K562 (cell line): ENCODE measurements around the gene OR52I1. TPM values are rescaled to one million over a fixed set of nuclear protein-coding genes. Genes with fewer than 3 reads are reported as not detected.

Experiments used
- ATAC-seq: fragments of 200-7000 bp; cut with Tn5 transposase; 3 replicates; pipeline ENCODE4 v1.9.1; 2020; ENCODE audit warnings: moderate library complexity
- BruUV-seq: library from RNA; stranded (reverse); fragments of 400-500 nt; replicated peaks from 2 replicates; lab custom pipeline; 2021; lab: Mats Ljungman, UMichigan
- CTCF ChIA-PET: fragments of 300-600 bp; formaldehyde crosslinking; extraction: SDS; loops from one replicate; lab custom pipeline; 2021; ENCODE audit warnings: low intra/inter-chr PET ratio; lab: Yijun Ruan, JAX
- POLR2A ChIA-PET: fragments of 300-600, 350-650 bp; sonication (Branson Sonifier 250); formaldehyde crosslinking; extraction: SDS; loops from one replicate; lab custom pipeline; 2021; ENCODE audit warnings: antibody characterized with exemption, inconsistent platforms; lab: Yijun Ruan, JAX
- DNase-seq, 4 experiments: peaks; one replicate each; pipeline versions ENCODE4 v3.0.0 to v3.0.0-alpha.2; 2011 to 2018; ENCODE audit warnings: low spot score in 3 of 4, mixed read lengths in 3 of 4; ENCODE audit errors: extremely low read depth in 1 of 4
- FAIRE-seq: peaks from 2 replicates; lab custom pipeline; 2011; peaks lifted over from hg19 to GRCh38; lab: Jason Lieb, UNC
- H2AFZ ChIP-seq: 2 replicates; pipeline ENCODE4 v1.6.0; 2011; ENCODE audit warnings: low read depth, low read length, control low read depth, inconsistent platforms
- H3K27ac ChIP-seq: fragments of 200-600 bp; 3 replicates; pipeline ENCODE4 v1.8.0; 2011; ENCODE audit warnings: low read depth, mild to moderate bottlenecking, control low read depth, inconsistent platforms, low read length, moderate library complexity, mixed read lengths; ENCODE audit errors: extremely low read depth
- H3K27me3 ChIP-seq, 2 experiments: fragments of 300-600 bp in 1 of 2; 2 replicates in 1 of 2; 3 replicates in 1 of 2; pipeline versions ENCODE4 v1.6.0 to v1.8.0; 2011; ENCODE audit warnings: inconsistent platforms in 2 of 2, low read length in 2 of 2, mild to moderate bottlenecking in 1 of 2, mixed read lengths in 1 of 2, moderate library complexity in 1 of 2; ENCODE audit not compliant: control insufficient read depth in 2 of 2, insufficient read depth in 2 of 2
- H3K36me3 ChIP-seq: fragments of 300-600 bp; 3 replicates; pipeline ENCODE4 v1.8.0; 2011; ENCODE audit warnings: mild to moderate bottlenecking, low read length, inconsistent platforms; ENCODE audit not compliant: control insufficient read depth, insufficient read depth
- H3K4me1 ChIP-seq, 2 experiments: fragments of 200-600 bp in 1 of 2; replicated peaks in 1 of 2; 2 replicates in 1 of 2; 3 replicates in 1 of 2; pipeline versions ENCODE4 v1.5.1 to v1.8.0; 2011; ENCODE audit warnings: inconsistent platforms in 2 of 2, low read length in 2 of 2, mild to moderate bottlenecking in 1 of 2, mixed read lengths in 1 of 2, moderate library complexity in 1 of 2; ENCODE audit not compliant: control insufficient read depth in 2 of 2, insufficient read depth in 2 of 2
- H3K4me2 ChIP-seq: 2 replicates; pipeline ENCODE4 v1.6.1; 2011; ENCODE audit warnings: low read length, control low read depth, inconsistent platforms, mixed read lengths; ENCODE audit not compliant: insufficient read depth
- H3K4me3 ChIP-seq: fragments of 200-600 bp; sonication (generic), shearing (Covaris generic); 2 replicates; pipeline ENCODE4 v1.5.1; 2016; ENCODE audit warnings: control low read depth, inconsistent platforms
- H3K79me2 ChIP-seq: fragments of 200-600 bp; 3 replicates; pipeline ENCODE4 v1.8.0; 2011; ENCODE audit warnings: low read length, inconsistent platforms; ENCODE audit not compliant: control insufficient read depth, insufficient read depth
- H3K9ac ChIP-seq, 2 experiments: 2 replicates each; pipeline versions ENCODE4 v1.6.0 to v1.6.1; 2011; ENCODE audit warnings: low read depth in 2 of 2, low read length in 2 of 2, control low read depth in 1 of 2, inconsistent platforms in 1 of 2, mild to moderate bottlenecking in 1 of 2, mixed read lengths in 1 of 2; ENCODE audit not compliant: insufficient read depth in 1 of 2
- H3K9me1 ChIP-seq: one replicate; pipeline ENCODE4 v1.6.0; 2011; ENCODE audit warnings: inconsistent platforms, mild to moderate bottlenecking, low read length, moderate library complexity; ENCODE audit not compliant: control insufficient read depth, insufficient read depth
- H3K9me3 ChIP-seq: replicated peaks from 2 replicates; pipeline ENCODE4 v1.5.1; 2011; ENCODE audit warnings: low read depth, low read length, inconsistent platforms; ENCODE audit not compliant: control insufficient read depth, insufficient read depth
- H4K20me1 ChIP-seq: replicated peaks from 2 replicates; pipeline ENCODE4 v1.6.1; 2011; ENCODE audit warnings: low read length, inconsistent platforms, mixed read lengths; ENCODE audit not compliant: control insufficient read depth, insufficient read depth
- ATF3 ChIP-seq, 2 experiments: fragments of 450-650 bp in 1 of 2; sonication (generic) in 1 of 2; formaldehyde crosslinking in 1 of 2; IDR thresholded peaks in 1 of 2; conservative IDR thresholded peaks in 1 of 2; 2 replicates each; pipeline versions ENCODE4 v1.6.1 to v1.8.1; 2016 to 2023; ENCODE audit warnings: mild to moderate bottlenecking in 2 of 2, moderate library complexity in 2 of 2, inconsistent platforms in 1 of 2, missing genetic modification reagents in 1 of 2
- DMBX1 ChIP-seq: fragments of 250-450 bp; sonication (Bioruptor Pico); IDR thresholded peaks from 2 replicates; pipeline ENCODE4 v1.8.0; 2022; ENCODE audit warnings: inconsistent platforms, mild to moderate bottlenecking, moderate library complexity, borderline replicate concordance
- EHMT2 ChIP-seq: fragments of 450-650 bp; IDR thresholded peaks from 2 replicates; pipeline ENCODE4 v1.6.1; 2018; ENCODE audit warnings: antibody characterized with exemption
- MAFG ChIP-seq: fragments of 450-650 bp; conservative IDR thresholded peaks from 2 replicates; pipeline ENCODE4 v1.6.1; 2016; ENCODE audit warnings: missing genetic modification characterization, missing compliant biosample characterization
- MAZ ChIP-seq, 2 experiments: fragments of 450-650 bp in 1 of 2; sonication (generic) in 1 of 2; formaldehyde crosslinking; IDR thresholded peaks in 1 of 2; conservative IDR thresholded peaks in 1 of 2; 2 replicates each; pipeline versions ENCODE4 v1.4.0 to v1.5.0; 2020; ENCODE audit warnings: mild to moderate bottlenecking in 1 of 2, missing genetic modification reagents in 1 of 2
- RB1 ChIP-seq: fragments of 450-650 bp; IDR thresholded peaks from 2 replicates; pipeline ENCODE4 v1.6.1; 2017; ENCODE audit warnings: low read depth, mild to moderate bottlenecking
- ZNF143 ChIP-seq: sonication (generic); formaldehyde crosslinking; IDR thresholded peaks from 2 replicates; pipeline ENCODE4 v1.9.0; 2022; ENCODE audit warnings: mild to moderate bottlenecking, missing genetic modification reagents
- ZNF23 ChIP-seq: fragments of 250-450 bp; sonication (Bioruptor Pico); IDR thresholded peaks from 2 replicates; pipeline ENCODE4 v1.4.0; 2020; ENCODE audit warnings: mild to moderate bottlenecking
- ZSCAN29 ChIP-seq: fragments of 450-650 bp; IDR thresholded peaks from 2 replicates; pipeline ENCODE4 v1.6.1; 2017
- WGBS: fragments of 100-300 bp; shearing (Covaris generic); methylation state at CpG from one replicate; pipeline ENCODE4 v1.1.6; 2016; ENCODE audit warnings: low coverage, mixed read lengths; ENCODE audit not compliant: insufficient coverage; ENCODE audit errors: missing lambda C conversion rate; 5-methylcytosine and 5-hydroxymethylcytosine counted together
- in situ Hi-C: fragments of 300-500 bp; cut with MboI; formaldehyde crosslinking; loops from 4 replicates; pipeline ENCODE4 v1.15.0; 2018; ENCODE audit warnings: inconsistent platforms, mixed read lengths
- intact Hi-C: fragments of 100-400 bp; cut with micrococcal nuclease; formaldehyde crosslinking; loops from 2 replicates; pipeline ENCODE4 v1.14.2; 2022
- polyA plus RNA-seq, 8 experiments: library from polyadenylated mRNA; depleted of rRNA in 4 of 8; stranded (reverse) in 5 of 8; unstranded in 3 of 8; fragments of >200 nt; fragmentation: Nextera tagmentation in 2 of 8; fragmentation: Illumina TruSeq in 1 of 8; extraction: Ambion mirVana in 2 of 8; extraction: Trizol in 1 of 8; gene quantifications; 2 replicates each; pipeline versions ENCODE4 v1.2.1 to v1.2.3, GENCODE V29; 2011 to 2014; ENCODE audit warnings: inconsistent platforms in 1 of 8, missing spikeins in 1 of 8
- total RNA-seq, 7 experiments: library from RNA; depleted of rRNA in 6 of 7; stranded (reverse); fragments of >200 nt in 6 of 7; fragmentation: Illumina TruSeq in 2 of 7; extraction: Trizol in 2 of 7; gene quantifications; 2 replicates each; pipeline versions ENCODE4 v1.2.1 to v1.2.3, GENCODE V29; 2011 to 2021; ENCODE audit warnings: low replicate concordance in 1 of 7

Gene OR52I1
- total and polyA plus RNA-seq, 9 of the 15 experiments (the other 6 are each of a cell fraction or from before 2014, with no cell fraction given) = not detected

- POLR2A ChIA-PET = no interaction called here
- intact Hi-C loops (no loop called here), in situ Hi-C loops (loop anchor here (10.0 kb wide), 1 partner anchor 363 kb away; no protein-coding TSS in a partner anchor)
- CTCF ChIA-PET = no interaction called here
- WGBS = 0% methylated on average over 4 of the region's 4 CpGs
- Histone ChIP-seq H3K4me1 (no peaks in the 10 kb centered on the region), H3K36me3 (no peaks in the 10 kb centered on the region), H3K27me3 (peaks cover 0 to 11% of the 10 kb centered on the region in 2 experiments; a peak in 2 of 5 replicates), H3K4me2 (no peak overlapping the region), H3K4me3 (no peak overlapping the region), H3K9me1 (no peaks in the 10 kb centered on the region), H2AFZ (no peak overlapping the region), H4K20me1 (no peaks in the 10 kb centered on the region), H3K27ac (no peak overlapping the region), H3K9me3 (no peaks in the 10 kb centered on the region), H3K79me2 (no peaks in the 10 kb centered on the region), H3K9ac (no peak overlapping the region)
- no peak for ATAC-seq
- no peak for FAIRE-seq
- BruUV-seq = no TSS peak
- TF ChIP-seq DMBX1 (CRISPR knock-in tag) (no peak), ZSCAN29 (no peak), ZNF23 (no peak), ATF3 (IDR thresholded peaks at IDR 0.05) (no peak), ATF3 (CRISPR knock-in tag; conservative IDR thresholded peaks at IDR 0.05) (no peak), RB1 (no peak), MAFG (tag) (no peak), MAZ (CRISPR knock-in tag; conservative IDR thresholded peaks at IDR 0.05 in 1 of 2, IDR thresholded peaks at IDR 0.05 in 1 of 2) (no peak), EHMT2 (no peak), ZNF143 (CRISPR knock-in tag) (no peak)
- no peak for DNase-seq
Observed at GRCh38 chr11:4547416-4547815, 46.4 kb upstream of the OR52I1 start.
